ENCODE measurements around the gene RAB44. TPM values are rescaled to one million over a fixed set of nuclear protein-coding genes. Genes with fewer than 3 reads are reported as not detected.

The RAB44 gene
- total and polyA plus RNA-seq, 2 of the 13 experiments (the other 11 are each of a cell fraction or from before 2014, with no cell fraction given), result not detected

GRCh38 chr6:36676141-36677058 lies 21.2 kb upstream of the RAB44 start (continued):
- TF ChIP-seq JDP2 (CRISPR knock-in tag; IDR thresholded peaks at IDR 0.05; ENCODE audit: borderline replicate concordance) (no peak), IRF1 (CRISPR knock-in tag; IDR thresholded peaks at IDR 0.05; ENCODE audit: low read depth) (no peak), PCBP2 (optimal IDR thresholded peaks at IDR 0.05; ENCODE audit: low read depth, low read length, poor library complexity, severe bottlenecking) (no peak), ZFX (CRISPR knock-in tag; IDR thresholded peaks at IDR 0.05; ENCODE audit: low read depth) (no peak), KAT8 (CRISPR knock-in tag; IDR thresholded peaks at IDR 0.05) (peak; percentile 65; the same call in 1 of the 2 replicates), BORCS8-MEF2B (CRISPR knock-in tag; IDR thresholded peaks at IDR 0.05) (peak; percentile 40; the same call in 1 of the 2 replicates), ASH2L (IDR thresholded peaks at IDR 0.05; ENCODE audit: insufficient read length, low read depth, low read length) (peak; percentile 31), ZNF264 (CRISPR knock-in tag; IDR thresholded peaks at IDR 0.05) (no peak), RFXAP (CRISPR knock-in tag; IDR thresholded peaks at IDR 0.05; ENCODE audit: borderline replicate concordance) (no peak), NCOA2 (CRISPR knock-in tag; IDR thresholded peaks at IDR 0.05) (no peak; the same call in 1 of the 2 replicates), HNRNPL (IDR thresholded peaks at IDR 0.05; ENCODE audit: low read depth, low read length) (0 out of 2 replicates have a peak, but pooled peaks have one; percentile 59), GATAD2A (CRISPR knock-in tag; IDR thresholded peaks at IDR 0.05) (peak; percentile 75), SATB2 (CRISPR knock-in tag; IDR thresholded peaks at IDR 0.05) (no peak; the same call in 1 of the 2 replicates), ETV5 (CRISPR knock-in tag; IDR thresholded peaks at IDR 0.05; ENCODE audit: borderline replicate concordance) (no peak; the same call in 1 of the 2 replicates), SKI (IDR thresholded peaks at IDR 0.05; ENCODE audit: partially characterized antibody) (no peak), ZBTB42 (CRISPR knock-in tag; IDR thresholded peaks at IDR 0.05) (no peak)
- TF ChIP-seq, protein P1, sequence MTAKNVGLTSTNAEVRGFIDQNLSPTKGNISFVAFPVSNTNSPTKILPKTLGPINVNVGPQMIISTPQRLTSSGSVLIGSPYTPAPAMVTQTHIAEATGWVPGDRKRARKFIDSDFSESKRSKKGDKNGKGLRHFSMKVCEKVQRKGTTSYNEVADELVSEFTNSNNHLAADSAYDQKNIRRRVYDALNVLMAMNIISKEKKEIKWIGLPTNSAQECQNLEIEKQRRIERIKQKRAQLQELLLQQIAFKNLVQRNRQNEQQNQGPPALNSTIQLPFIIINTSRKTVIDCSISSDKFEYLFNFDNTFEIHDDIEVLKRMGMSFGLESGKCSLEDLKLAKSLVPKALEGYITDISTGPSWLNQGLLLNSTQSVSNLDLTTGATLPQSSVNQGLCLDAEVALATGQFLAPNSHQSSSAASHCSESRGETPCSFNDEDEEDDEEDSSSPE (CRISPR knock-in tag; IDR thresholded peaks at IDR 0.05), result peak; percentile 57
- TF ChIP-seq, protein P2, sequence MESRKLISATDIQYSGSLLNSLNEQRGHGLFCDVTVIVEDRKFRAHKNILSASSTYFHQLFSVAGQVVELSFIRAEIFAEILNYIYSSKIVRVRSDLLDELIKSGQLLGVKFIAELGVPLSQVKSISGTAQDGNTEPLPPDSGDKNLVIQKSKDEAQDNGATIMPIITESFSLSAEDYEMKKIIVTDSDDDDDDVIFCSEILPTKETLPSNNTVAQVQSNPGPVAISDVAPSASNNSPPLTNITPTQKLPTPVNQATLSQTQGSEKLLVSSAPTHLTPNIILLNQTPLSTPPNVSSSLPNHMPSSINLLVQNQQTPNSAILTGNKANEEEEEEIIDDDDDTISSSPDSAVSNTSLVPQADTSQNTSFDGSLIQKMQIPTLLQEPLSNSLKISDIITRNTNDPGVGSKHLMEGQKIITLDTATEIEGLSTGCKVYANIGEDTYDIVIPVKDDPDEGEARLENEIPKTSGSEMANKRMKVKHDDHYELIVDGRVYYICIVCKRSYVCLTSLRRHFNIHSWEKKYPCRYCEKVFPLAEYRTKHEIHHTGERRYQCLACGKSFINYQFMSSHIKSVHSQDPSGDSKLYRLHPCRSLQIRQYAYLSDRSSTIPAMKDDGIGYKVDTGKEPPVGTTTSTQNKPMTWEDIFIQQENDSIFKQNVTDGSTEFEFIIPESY (CRISPR knock-in tag; IDR thresholded peaks at IDR 0.05), result 0 out of 2 replicates have a peak, but pooled peaks have one; percentile 17
- TF ChIP-seq, protein P3, sequence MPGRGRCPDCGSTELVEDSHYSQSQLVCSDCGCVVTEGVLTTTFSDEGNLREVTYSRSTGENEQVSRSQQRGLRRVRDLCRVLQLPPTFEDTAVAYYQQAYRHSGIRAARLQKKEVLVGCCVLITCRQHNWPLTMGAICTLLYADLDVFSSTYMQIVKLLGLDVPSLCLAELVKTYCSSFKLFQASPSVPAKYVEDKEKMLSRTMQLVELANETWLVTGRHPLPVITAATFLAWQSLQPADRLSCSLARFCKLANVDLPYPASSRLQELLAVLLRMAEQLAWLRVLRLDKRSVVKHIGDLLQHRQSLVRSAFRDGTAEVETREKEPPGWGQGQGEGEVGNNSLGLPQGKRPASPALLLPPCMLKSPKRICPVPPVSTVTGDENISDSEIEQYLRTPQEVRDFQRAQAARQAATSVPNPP (CRISPR knock-in tag; IDR thresholded peaks at IDR 0.05), result no peak
- TF ChIP-seq, protein P4, sequence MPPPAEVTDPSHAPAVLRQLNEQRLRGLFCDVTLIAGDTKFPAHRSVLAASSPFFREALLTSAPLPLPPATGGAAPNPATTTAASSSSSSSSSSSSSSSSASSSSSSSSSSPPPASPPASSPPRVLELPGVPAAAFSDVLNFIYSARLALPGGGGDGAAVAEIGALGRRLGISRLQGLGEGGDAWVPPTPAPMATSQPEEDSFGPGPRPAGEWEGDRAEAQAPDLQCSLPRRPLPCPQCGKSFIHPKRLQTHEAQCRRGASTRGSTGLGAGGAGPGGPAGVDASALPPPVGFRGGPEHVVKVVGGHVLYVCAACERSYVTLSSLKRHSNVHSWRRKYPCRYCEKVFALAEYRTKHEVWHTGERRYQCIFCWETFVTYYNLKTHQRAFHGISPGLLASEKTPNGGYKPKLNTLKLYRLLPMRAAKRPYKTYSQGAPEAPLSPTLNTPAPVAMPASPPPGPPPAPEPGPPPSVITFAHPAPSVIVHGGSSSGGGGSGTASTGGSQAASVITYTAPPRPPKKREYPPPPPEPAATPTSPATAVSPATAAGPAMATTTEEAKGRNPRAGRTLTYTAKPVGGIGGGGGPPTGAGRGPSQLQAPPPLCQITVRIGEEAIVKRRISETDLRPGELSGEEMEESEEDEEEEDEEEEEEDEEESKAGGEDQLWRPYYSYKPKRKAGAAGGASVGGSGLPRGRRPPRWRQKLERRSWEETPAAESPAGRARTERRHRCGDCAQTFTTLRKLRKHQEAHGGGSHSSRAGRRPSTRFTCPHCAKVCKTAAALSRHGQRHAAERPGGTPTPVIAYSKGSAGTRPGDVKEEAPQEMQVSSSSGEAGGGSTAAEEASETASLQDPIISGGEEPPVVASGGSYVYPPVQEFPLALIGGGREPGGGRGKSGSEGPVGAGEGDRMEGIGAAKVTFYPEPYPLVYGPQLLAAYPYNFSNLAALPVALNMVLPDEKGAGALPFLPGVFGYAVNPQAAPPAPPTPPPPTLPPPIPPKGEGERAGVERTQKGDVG (CRISPR knock-in tag; IDR thresholded peaks at IDR 0.05; ENCODE audit: borderline replicate concordance), result no peak
